Prostate gland (tissue), 2 donors: ENCODE measurements around the gene ZHX3. TPM values are rescaled to one million over a fixed set of nuclear protein-coding genes. Genes with fewer than 3 reads are reported as not detected.

Experiments used
- DNase-seq: peaks from one replicate; pipeline ENCODE4 v3.0.0-alpha.2; 2019; ENCODE audit warnings: low spot score
- H3K27ac ChIP-seq, 2 donors: fragments of 200-600 bp; sonication (generic); 2 replicates each; pipeline ENCODE4 v1.5.1; 2017 to 2019
- H3K27me3 ChIP-seq: fragments of 200-600 bp; sonication (generic); replicated peaks from 2 replicates; pipeline ENCODE4 v1.5.1; 2019; ENCODE audit not compliant: insufficient read depth
- H3K36me3 ChIP-seq, 2 donors: fragments of 200-600 bp; sonication (generic); 1 replicate in 1 of 2; 2 replicates in 1 of 2; pipeline versions ENCODE4 v1.5.1 to v1.8.1; 2017 to 2019
- H3K4me1 ChIP-seq: fragments of 200-600 bp; sonication (generic); replicated peaks from 2 replicates; pipeline ENCODE4 v1.5.1; 2019
- H3K4me3 ChIP-seq, 2 donors: fragments of 200-600 bp; sonication (generic); 2 replicates each; pipeline ENCODE4 v1.5.1; 2017 to 2019
- H3K9me3 ChIP-seq: fragments of 200-600 bp; sonication (generic); 2 replicates; pipeline ENCODE4 v1.5.1; 2017
- POLR2A ChIP-seq: fragments of 450-650 bp; IDR thresholded peaks from one replicate; pipeline ENCODE4 v1.6.1; 2016; ENCODE audit warnings: antibody characterized with exemption, mild to moderate bottlenecking
- POLR2AphosphoS5 ChIP-seq: sonication (generic); formaldehyde crosslinking; IDR thresholded peaks from one replicate; pipeline ENCODE4 v1.6.1; 2017; ENCODE audit warnings: antibody characterized with exemption
- WGBS: methylation state at CpG from one replicate; pipeline ENCODE4 v1.1.5; 2018; 5-methylcytosine and 5-hydroxymethylcytosine counted together
- intact Hi-C: fragments of 100-400 bp; cut with DNase I; formaldehyde crosslinking; loops from one replicate; pipeline ENCODE4 v1.14.2; 2022
- total RNA-seq, 2 donors: library from RNA; depleted of rRNA; stranded (reverse); fragments of >200 nt; gene quantifications; one replicate each; pipeline ENCODE4 v1.1.0, GENCODE V29; 2016
- TF ChIP-seq, protein P1 (sequence below), 4 experiments: fragments of 200-600 bp in 2 of 4; fragments of 450-650 bp in 2 of 4; sonication (generic) in 2 of 4; IDR thresholded peaks; 1 replicate in 3 of 4; 2 replicates in 1 of 4; pipeline ENCODE4 v1.5.1; 2016 to 2019; ENCODE audit warnings: antibody characterized with exemption in 4 of 4, mild to moderate bottlenecking in 2 of 4, moderate library complexity in 2 of 4

Gene ZHX3
- total RNA-seq, 2 donors from 2014 or later = 24.9 to 42.6 TPM

DNA sequence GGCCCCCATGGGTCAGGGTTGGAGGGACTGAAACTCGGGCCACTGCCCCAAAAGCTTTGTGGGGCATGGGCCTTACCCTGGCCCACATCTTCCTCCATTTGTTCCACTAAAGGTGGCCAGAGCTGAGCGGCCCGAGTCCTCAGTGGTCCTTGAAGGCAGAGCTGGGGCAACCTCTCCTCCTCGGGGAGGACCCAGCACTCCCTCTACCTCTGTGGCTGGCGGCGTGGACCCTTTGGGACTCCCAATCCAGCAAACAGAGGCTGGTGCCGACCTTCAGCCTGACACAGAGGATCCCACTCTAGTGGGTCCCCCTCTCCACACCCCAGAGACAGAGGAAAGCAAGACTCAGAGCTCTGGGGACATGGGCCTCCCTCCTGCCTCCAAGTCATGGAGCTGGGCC is 32.4 kb upstream of the ZHX3 start:
- Histone ChIP-seq H3K27me3 (no peaks in the 10 kb centered on the region), H3K4me1 (no peaks in the 10 kb centered on the region), H3K9me3 (no peaks in the 10 kb centered on the region), H3K27ac (no peak overlapping the region), H3K36me3 (peaks cover 0 to 5% of the 10 kb centered on the region in 2 donors), H3K4me3 (no peak overlapping the region)
- DNase-seq = no peak
- WGBS = 89% methylated on average over 4 of the region's 7 CpGs
- TF ChIP-seq POLR2AphosphoS5 = no peak
- TF ChIP-seq, protein P1, sequence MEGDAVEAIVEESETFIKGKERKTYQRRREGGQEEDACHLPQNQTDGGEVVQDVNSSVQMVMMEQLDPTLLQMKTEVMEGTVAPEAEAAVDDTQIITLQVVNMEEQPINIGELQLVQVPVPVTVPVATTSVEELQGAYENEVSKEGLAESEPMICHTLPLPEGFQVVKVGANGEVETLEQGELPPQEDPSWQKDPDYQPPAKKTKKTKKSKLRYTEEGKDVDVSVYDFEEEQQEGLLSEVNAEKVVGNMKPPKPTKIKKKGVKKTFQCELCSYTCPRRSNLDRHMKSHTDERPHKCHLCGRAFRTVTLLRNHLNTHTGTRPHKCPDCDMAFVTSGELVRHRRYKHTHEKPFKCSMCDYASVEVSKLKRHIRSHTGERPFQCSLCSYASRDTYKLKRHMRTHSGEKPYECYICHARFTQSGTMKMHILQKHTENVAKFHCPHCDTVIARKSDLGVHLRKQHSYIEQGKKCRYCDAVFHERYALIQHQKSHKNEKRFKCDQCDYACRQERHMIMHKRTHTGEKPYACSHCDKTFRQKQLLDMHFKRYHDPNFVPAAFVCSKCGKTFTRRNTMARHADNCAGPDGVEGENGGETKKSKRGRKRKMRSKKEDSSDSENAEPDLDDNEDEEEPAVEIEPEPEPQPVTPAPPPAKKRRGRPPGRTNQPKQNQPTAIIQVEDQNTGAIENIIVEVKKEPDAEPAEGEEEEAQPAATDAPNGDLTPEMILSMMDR (IDR thresholded peaks at IDR 0.05) = no peak
- TF ChIP-seq POLR2A = no peak
- intact Hi-C loops = no loop called here

DNA sequence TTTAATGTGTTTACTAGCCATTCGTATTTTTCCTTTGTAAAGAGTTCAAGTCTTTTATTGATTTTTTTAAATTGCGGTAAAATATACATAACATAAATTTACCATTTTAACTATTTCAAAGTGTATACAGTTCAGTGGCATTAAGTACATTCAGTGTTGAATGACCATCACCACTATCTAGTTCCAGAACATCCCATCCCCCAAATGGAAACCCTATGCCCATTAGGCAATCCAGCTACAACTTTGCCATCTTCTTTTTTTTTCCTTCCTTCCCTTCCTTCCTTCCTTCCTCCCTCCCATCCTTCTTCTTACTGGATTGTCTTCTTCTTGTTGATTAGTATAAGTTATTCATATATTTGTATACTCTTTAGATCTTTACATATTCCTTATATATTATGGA is 31.7 kb upstream of the ZHX3 start:
- H3K27ac ChIP-seq = no peak overlapping the region
- no peak overlapping the region for H3K4me3 ChIP-seq
- no peaks in the 10 kb centered on the region for H3K9me3 ChIP-seq
- intact Hi-C loops = no loop called here
- WGBS = 54% methylated on average over 2 of the region's 2 CpGs
- peaks cover 0 to 5% of the 10 kb centered on the region in 2 donors for H3K36me3 ChIP-seq
- TF ChIP-seq POLR2A (no peak), POLR2AphosphoS5 (no peak)
- TF ChIP-seq, protein P1 (IDR thresholded peaks at IDR 0.05) = no peak
- no peak for DNase-seq
- H3K4me1 ChIP-seq = no peaks in the 10 kb centered on the region
- no peaks in the 10 kb centered on the region for H3K27me3 ChIP-seq

DNA sequence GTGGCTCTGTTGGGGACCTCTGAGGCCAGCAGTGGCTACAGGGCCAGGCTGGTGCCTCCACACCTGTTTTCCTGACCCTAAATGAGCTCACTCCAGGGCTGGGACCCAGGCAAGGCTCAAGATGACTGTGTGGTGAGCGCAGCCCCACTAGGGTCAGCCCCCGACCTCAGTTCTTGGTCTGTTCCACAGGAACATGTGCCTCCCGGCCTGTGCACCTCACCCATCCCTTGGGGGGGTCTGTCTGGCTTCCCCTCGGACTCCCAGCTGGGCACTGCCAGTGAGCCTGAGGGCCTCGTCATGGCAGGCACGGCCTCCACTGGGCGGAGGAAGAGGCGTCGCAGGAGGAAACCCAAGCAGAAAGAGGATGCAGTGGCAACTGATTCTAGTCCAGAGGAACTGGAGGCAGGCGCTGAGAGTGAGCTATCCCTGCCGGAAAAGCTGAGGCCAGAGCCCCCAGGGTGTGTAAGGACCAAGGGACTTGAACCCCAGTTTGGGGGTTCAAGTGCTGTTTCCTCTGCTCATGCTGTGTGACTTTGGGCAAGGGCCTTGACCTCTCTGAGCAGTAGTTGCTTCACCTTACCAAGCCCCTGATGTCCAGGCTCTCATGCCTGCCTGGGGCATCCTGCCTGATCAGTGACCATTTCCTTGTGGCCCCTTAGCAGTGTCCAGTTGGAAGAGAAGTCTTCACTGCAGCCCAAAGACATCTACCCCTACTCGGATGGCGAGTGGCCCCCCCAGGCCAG is 31.1 kb upstream of the ZHX3 start:
- intact Hi-C loops = no loop called here
- 93% methylated on average over 13 of the region's 13 CpGs for WGBS
- no peaks in the 10 kb centered on the region for H3K4me1 ChIP-seq
- TF ChIP-seq, protein P1 (IDR thresholded peaks at IDR 0.05) = no peak
- TF ChIP-seq POLR2A (no peak), POLR2AphosphoS5 (no peak)
- peaks cover 0 to 5% of the 10 kb centered on the region in 2 donors for H3K36me3 ChIP-seq
- no peaks in the 10 kb centered on the region for H3K27me3 ChIP-seq
- no peak for DNase-seq
- no peak overlapping the region for H3K4me3 ChIP-seq
- H3K9me3 ChIP-seq = no peaks in the 10 kb centered on the region
- H3K27ac ChIP-seq = no peak overlapping the region

DNA sequence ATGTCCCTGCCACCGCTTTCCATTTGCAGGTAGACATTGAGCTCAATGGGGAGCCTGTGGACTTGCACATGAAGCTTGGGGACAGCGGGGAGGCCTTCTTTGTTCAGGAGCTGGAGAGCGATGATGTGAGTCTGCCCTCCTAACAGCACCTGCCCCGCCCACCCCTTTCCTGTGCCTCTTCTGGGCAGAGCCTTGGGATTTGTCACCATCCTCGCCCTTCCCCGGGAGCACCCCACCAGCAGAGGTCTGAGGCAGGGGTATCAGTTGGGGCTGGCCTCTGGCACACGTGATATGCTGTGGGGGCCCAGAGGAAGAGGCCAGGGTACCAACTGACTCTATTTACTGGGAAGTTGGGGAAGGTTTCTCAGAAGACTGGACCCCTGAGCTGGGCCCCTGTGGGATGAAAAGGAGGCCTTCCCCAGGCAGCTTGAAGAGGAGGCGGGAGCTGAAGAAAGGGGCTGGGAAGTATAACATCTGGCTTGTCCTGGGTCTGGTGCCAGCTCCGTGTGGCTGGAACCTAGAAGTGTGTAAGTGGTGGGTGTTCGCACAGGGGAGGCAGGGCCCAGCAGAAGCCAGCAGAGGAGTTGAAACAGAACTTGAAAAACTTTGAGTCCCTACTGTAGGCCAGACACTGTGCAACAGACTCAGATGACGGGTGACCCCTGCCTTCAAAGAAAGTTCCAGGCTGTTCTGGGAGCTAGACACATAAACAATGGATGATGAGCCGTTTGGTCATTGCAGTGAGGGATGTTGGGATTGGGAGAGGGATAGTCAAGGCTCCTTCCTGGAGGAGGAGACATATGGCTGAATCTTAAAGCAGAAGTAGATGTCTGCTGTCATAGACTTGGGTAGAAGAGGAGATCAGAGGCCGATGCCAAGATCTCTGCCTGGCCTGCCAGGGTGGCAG is 30.2 kb upstream of the ZHX3 start:
- 77% methylated on average over 13 of the region's 13 CpGs for WGBS
- H3K9me3 ChIP-seq = no peaks in the 10 kb centered on the region
- no peak for DNase-seq
- H3K27ac ChIP-seq = no peak overlapping the region
- H3K4me3 ChIP-seq = no peak overlapping the region
- H3K4me1 ChIP-seq = no peaks in the 10 kb centered on the region
- peaks cover 0 to 5% of the 10 kb centered on the region in 2 donors for H3K36me3 ChIP-seq
- intact Hi-C loops = no loop called here
- H3K27me3 ChIP-seq = no peaks in the 10 kb centered on the region
- TF ChIP-seq, protein P1 (IDR thresholded peaks at IDR 0.05) = no peak
- TF ChIP-seq POLR2AphosphoS5 (no peak), POLR2A (no peak)
